ENCODE results near the gene HNF1A. TPM values are rescaled to one million over a fixed set of nuclear protein-coding genes. Genes with fewer than 3 reads are reported as not detected.
A peak's percentile ranks its signal among the peaks of the same experiment; 100 is the strongest.

HNF1A gene, protein sequence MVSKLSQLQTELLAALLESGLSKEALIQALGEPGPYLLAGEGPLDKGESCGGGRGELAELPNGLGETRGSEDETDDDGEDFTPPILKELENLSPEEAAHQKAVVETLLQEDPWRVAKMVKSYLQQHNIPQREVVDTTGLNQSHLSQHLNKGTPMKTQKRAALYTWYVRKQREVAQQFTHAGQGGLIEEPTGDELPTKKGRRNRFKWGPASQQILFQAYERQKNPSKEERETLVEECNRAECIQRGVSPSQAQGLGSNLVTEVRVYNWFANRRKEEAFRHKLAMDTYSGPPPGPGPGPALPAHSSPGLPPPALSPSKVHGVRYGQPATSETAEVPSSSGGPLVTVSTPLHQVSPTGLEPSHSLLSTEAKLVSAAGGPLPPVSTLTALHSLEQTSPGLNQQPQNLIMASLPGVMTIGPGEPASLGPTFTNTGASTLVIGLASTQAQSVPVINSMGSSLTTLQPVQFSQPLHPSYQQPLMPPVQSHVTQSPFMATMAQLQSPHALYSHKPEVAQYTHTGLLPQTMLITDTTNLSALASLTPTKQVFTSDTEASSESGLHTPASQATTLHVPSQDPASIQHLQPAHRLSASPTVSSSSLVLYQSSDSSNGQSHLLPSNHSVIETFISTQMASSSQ
- not detected for total RNA-seq

DNA sequence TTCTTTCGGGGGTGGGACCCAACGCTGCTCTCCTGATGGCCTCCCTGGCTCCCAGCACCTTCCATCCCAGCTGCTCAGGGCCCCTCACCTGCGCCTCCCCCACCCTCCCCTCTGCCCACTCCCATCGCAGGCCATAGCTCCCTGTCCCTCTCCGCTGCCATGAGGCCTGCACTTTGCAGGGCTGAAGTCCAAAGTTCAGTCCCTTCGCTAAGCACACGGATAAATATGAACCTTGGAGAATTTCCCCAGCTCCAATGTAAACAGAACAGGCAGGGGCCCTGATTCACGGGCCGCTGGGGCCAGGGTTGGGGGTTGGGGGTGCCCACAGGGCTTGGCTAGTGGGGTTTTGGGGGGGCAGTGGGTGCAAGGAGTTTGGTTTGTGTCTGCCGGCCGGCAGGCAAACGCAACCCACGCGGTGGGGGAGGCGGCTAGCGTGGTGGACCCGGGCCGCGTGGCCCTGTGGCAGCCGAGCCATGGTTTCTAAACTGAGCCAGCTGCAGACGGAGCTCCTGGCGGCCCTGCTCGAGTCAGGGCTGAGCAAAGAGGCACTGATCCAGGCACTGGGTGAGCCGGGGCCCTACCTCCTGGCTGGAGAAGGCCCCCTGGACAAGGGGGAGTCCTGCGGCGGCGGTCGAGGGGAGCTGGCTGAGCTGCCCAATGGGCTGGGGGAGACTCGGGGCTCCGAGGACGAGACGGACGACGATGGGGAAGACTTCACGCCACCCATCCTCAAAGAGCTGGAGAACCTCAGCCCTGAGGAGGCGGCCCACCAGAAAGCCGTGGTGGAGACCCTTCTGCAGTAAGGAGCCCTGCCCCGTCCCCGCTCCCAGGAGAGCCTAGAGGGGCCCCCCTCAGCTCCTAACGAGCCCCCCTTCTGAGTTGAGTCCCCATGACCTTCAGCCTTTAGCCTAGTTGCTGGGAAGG is at the start of gene HNF1A:
HNF1A (plus strand) TSS at position 248 of the 924 bp plus-strand sequence; CDS start at position 474, 226 bp downstream.
- H3K4me1 ChIP-seq, result no peaks in the 10 kb centered on the region
- 78 to 84% methylated on average over 26 to 32 of the region's 40 CpGs for WGBS, 2 donors
- peak within 1 kb of the TSS in 1 of 4 donors; percentile 17 for H3K4me3 ChIP-seq
- no peaks in the 10 kb centered on the region for H3K27me3 ChIP-seq
- peak within 1 kb of the TSS in 1 of 4 donors; percentile 56 for H3K27ac ChIP-seq
- TF ChIP-seq POLR2A (IDR thresholded peaks at IDR 0.05) (no peak), EP300 (IDR thresholded peaks at IDR 0.05) (no peak)
- TF ChIP-seq, protein P1, sequence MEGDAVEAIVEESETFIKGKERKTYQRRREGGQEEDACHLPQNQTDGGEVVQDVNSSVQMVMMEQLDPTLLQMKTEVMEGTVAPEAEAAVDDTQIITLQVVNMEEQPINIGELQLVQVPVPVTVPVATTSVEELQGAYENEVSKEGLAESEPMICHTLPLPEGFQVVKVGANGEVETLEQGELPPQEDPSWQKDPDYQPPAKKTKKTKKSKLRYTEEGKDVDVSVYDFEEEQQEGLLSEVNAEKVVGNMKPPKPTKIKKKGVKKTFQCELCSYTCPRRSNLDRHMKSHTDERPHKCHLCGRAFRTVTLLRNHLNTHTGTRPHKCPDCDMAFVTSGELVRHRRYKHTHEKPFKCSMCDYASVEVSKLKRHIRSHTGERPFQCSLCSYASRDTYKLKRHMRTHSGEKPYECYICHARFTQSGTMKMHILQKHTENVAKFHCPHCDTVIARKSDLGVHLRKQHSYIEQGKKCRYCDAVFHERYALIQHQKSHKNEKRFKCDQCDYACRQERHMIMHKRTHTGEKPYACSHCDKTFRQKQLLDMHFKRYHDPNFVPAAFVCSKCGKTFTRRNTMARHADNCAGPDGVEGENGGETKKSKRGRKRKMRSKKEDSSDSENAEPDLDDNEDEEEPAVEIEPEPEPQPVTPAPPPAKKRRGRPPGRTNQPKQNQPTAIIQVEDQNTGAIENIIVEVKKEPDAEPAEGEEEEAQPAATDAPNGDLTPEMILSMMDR (IDR thresholded peaks at IDR 0.05), result no peak
- no peaks in the 10 kb centered on the region for H3K9me3 ChIP-seq
- no peaks in the 10 kb centered on the region for H3K36me3 ChIP-seq
- no peak for DNase-seq (ENCODE audit: low spot score in 2 of 2)

DNA sequence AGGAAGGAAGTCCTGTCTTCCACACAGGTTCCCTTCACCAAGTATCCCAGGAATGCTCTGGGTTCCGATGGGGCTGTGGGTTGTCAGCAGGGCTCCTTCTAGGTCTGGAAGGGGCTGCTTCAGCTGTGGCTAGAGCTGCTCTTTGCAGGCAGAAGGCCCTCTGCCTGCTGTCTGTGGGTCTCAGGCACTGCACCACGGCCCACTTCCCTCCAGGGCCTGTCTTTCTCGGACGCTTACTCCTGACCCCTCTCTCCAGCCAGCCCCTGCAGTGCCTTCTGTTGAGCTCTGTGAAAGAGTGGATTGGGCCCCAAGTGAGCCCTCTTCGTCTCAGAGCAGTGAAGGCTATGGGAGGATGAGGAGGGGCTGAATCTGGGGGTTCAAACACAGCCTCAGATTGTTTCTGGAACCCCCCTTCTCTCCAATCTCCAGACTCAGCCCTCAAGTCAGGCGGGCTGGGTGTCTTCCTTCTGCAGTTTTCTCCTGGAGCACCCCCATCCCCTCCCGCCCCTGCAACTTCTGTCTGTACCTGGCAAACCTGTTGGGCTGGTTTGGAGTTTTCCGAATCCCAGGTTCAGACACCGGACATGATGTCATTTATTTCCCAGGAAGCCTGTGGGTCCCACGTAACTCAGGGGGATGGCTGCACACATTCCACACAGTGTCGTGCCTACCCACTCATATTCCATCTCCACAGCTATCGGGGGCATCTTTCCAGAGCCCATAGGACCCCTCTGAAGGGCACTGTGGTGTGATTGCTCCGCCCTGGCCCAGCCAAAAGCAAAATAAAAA is 49.3 kb upstream of the HNF1A start:
- no peak overlapping the region for H3K27ac ChIP-seq
- H3K36me3 ChIP-seq, result no peaks in the 10 kb centered on the region
- no peaks in the 10 kb centered on the region for H3K27me3 ChIP-seq
- 62 to 68% methylated on average over 13 of the region's 13 CpGs for WGBS, 2 donors
- no peak overlapping the region for H3K4me3 ChIP-seq
- no peaks in the 10 kb centered on the region for H3K9me3 ChIP-seq
- TF ChIP-seq, protein P1 (IDR thresholded peaks at IDR 0.05), result no peak
- DNase-seq (ENCODE audit: low spot score in 2 of 2), result no peak
- no peaks in the 10 kb centered on the region for H3K4me1 ChIP-seq

DNA sequence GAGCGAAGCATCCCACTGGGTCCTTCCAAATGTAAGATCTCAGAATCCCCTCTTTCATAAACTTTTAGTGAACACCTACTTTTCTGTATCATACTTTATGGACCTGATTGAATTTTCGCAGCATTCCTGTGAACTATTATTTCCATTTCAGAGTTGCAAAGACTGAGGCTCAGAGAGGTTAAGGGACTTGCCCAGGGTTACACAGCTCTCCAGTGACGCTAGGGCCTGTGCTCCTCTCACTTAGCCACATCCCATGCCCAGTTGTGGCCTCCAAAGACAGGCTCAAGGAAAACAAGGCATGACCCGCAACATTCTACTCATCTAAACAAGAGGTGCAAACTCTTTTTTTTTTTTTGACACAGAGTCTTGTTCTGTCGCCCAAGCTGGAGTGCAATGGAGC is 48.3 kb upstream of the HNF1A start:
- H3K4me1 ChIP-seq, result no peaks in the 10 kb centered on the region
- no peaks in the 10 kb centered on the region for H3K9me3 ChIP-seq
- TF ChIP-seq EP300 (IDR thresholded peaks at IDR 0.05) (no peak), POLR2A (IDR thresholded peaks at IDR 0.05) (no peak)
- TF ChIP-seq, protein P1 (IDR thresholded peaks at IDR 0.05), result no peak
- H3K27ac ChIP-seq, result no peak overlapping the region
- no peak for DNase-seq (ENCODE audit: low spot score in 2 of 2)
- H3K27me3 ChIP-seq, result no peaks in the 10 kb centered on the region
- H3K4me3 ChIP-seq, result no peak overlapping the region
- WGBS, 2 donors, result 91 to 92% methylated on average over 5 of the region's 5 CpGs
- H3K36me3 ChIP-seq, result no peaks in the 10 kb centered on the region

DNA sequence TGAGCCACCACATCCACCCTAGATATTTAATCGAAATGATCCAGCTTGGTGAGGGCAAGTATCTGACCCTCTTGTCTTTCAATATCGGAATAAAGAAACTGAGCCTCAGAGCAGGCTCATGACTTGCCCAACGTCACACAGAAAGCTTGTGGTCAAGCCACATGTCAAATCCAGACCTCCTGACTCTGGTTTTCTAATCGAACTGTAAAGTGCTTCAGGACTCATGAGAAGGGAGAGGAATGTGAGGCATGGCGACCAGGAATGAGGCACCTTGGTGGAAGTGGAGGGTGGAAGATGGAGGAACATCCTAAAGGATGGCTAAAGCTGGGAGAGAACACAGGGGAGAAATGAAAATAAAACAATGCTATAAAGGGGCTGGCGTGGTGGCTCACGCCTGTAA is 46.3 kb upstream of the HNF1A start:
- Histone ChIP-seq H3K9me3 (no peaks in the 10 kb centered on the region), H3K27me3 (no peaks in the 10 kb centered on the region), H3K4me1 (no peaks in the 10 kb centered on the region), H3K4me3 (no peak overlapping the region), H3K27ac (no peak overlapping the region), H3K36me3 (no peaks in the 10 kb centered on the region)
- WGBS, 2 donors, result 82 to 90% methylated on average over 7 of the region's 7 CpGs
- TF ChIP-seq, protein P1 (IDR thresholded peaks at IDR 0.05), result no peak
- no peak for TF ChIP-seq POLR2A (IDR thresholded peaks at IDR 0.05)
- no peak for DNase-seq (ENCODE audit: low spot score in 2 of 2)
